GM12873 (cell line): ENCODE data around the gene NFATC2.

ENCODE experiments used
- TF ChIP-seq, protein P1 (sequence below): IDR thresholded peaks from 2 replicates; pipeline ENCODE4 v1.5.1; 2012; ENCODE audit warnings: low read depth, mild to moderate bottlenecking, moderate library complexity, low read length, control low read depth; ENCODE audit not compliant: insufficient read depth; ENCODE audit errors: missing control alignments

The NFATC2 gene

DNA sequence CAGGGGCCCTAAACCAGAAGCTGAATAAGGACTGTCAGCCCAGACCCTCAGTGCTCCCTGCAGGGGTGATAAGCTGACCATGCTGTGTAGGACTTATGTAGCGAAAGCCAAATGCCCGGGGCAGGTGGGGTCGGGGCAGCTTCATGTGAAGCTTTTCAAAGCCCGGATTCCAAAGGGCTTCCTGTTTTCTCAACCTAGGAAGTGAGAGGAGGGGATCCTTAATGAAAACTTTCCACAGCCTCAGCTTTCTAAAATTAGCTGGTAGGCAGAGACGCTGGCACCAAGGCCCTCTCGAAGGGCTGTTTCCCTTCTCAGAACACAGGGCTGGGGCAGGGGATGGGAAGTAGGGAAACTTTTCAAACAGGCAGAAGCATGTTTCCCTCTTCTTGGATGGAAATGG is 148.9 kb downstream of the NFATC2 start:
- TF ChIP-seq, protein P1, sequence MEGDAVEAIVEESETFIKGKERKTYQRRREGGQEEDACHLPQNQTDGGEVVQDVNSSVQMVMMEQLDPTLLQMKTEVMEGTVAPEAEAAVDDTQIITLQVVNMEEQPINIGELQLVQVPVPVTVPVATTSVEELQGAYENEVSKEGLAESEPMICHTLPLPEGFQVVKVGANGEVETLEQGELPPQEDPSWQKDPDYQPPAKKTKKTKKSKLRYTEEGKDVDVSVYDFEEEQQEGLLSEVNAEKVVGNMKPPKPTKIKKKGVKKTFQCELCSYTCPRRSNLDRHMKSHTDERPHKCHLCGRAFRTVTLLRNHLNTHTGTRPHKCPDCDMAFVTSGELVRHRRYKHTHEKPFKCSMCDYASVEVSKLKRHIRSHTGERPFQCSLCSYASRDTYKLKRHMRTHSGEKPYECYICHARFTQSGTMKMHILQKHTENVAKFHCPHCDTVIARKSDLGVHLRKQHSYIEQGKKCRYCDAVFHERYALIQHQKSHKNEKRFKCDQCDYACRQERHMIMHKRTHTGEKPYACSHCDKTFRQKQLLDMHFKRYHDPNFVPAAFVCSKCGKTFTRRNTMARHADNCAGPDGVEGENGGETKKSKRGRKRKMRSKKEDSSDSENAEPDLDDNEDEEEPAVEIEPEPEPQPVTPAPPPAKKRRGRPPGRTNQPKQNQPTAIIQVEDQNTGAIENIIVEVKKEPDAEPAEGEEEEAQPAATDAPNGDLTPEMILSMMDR, result no peak

DNA sequence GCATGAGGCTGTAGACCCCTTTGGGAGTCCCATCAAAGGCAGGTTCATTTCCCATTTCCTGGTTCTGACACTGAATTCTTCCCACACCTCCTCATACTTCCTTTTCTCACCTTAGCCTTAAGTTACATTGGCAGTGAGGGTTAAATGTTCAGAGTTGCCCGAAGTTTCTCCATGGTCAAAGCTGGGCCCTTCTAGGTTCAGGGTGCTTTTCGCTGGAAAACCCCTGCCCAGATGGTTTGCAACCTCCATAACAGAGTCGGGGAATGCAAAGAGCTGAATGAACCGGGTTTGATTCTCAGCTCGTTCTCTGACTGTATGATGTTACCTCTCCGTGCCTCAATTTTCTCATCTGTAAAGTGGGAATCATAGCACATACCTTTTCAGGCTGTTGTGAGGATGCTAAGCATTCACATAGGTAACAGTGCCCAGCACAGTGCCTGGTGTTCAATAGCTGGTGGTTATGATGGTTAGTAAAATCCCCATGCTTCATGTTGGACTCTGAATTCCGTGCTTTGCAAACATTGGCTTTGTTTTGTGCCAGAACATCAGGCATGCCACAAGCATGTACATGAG is 149.8 kb downstream of the NFATC2 start:
- TF ChIP-seq, protein P1, result no peak

DNA sequence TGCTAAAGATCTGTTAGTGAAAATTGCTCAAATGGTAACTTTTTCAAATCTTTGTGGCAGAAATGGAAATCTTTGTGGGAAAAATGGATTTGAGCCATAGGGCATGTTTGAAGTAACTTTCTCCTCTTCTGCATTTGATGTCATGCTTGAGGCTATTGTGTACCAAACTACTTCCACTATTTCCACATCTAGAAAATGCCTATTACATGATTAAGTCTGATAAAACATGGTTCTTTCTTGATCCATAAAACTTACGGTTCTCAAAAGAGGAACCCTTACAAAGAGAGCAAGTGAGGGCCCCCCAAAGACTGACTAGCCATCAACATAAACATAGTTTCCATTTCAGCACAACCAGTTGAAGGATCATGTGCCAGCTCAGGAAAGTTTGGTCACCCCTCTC is 150.6 kb downstream of the NFATC2 start:
- TF ChIP-seq, protein P1, result no peak

DNA sequence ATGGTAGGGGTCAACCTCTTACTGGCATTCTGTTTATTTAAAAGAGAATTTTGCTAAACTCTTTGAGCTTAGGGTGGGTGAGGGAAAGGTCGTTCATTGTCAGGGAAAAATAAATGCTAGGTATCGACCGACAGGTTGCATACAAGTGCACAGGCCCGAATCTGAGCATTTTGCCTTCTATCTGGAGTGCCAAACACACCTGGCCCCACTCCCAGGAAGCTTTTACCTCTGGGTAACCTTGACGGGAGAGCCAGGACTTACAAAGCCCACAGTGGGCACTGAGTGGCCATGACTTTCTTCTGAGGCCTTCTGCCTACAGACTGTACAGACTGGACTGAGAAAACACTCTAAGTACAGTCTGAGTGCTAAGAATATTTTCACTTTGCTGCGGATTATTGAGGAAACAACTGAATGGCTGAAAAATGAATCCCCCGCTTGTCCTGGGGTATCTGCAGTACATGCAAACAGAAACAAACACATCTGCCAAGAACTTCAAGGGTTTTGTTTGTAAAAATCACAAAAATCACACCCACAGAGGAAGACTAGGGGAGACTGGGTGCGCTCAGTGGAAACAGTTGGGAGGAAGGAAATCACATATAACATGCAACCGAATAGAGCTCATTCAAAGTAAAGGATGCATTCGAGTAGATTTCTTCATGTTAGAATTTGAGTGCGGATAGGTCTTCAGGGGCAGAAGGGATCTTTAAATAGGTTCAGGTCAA is 152.8 kb downstream of the NFATC2 start:
- TF ChIP-seq, protein P1, result no peak

DNA sequence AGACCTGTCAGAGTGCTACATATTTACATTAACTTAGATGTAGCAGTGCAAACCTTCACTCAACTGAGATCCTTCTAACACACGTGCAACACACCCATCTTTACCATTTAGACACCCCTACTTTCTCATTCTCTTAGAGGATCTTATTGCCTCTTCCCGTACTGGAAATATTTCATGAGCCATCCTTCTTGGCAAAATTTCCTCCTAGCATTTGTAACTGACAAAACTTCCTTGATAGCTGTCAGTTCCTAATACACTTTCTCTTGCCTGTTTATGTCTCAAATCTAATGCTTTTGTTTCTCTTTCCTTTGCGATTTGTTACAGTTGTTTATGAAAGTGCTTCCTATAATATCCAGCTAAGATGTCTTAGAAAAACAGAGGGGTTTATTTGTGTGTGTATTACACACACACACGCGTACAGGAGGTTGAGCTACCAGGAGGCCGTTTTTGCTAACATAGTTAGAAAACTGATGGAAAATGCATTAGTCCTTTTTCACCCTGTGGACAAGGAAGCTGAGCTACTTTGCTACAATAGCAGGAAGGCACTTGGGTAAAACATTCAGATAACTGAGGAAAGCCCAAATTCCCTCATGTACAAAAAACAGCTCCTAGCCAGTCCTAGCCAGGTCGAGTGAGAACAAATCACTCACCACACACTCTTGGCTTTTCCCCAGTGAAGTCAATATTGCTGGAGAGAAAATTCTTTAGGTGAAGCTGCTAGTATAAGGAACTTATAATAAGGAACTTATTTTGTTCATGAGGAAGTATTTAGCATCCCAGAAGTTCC is 153.6 kb downstream of the NFATC2 start:
- TF ChIP-seq, protein P1, result no peak

DNA sequence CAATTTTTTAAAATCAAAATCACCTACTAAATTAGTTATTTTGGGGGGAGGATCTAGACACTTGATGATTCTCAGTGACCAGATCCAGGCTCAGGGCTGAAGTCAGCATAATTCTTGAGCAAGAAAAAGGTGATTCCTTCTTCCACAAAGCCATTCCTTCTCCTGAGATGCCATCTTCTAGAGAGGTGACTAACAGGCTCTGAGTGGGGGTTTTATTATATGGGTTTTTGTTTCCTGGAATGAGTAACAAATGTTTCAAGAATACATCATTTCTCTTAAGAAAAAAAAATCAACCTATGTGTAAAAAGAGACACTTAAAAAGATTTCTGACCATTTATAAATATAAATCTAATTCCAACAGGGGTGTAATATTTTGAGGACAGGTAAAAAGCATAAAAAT is 154.3 kb downstream of the NFATC2 start:
- TF ChIP-seq, protein P1, result no peak
